Heart left ventricle (tissue), 16 donors: Measurements from ENCODE around the gene BCAS1. TPM values are rescaled to one million over a fixed set of nuclear protein-coding genes. Genes with fewer than 3 reads are reported as not detected.

Experiments
- ATAC-seq, 4 donors: fragments of 200-7000 bp; cut with Tn5 transposase; one replicate each; pipeline ENCODE4 v1.9.1; 2020 to 2022; ENCODE audit warnings: moderate library complexity in 4 of 4, mild to moderate bottlenecking in 3 of 4, moderate number of reproducible peaks in 1 of 4
- DNase-seq, 5 donors: peaks; one replicate each; pipeline ENCODE4 v3.0.0-alpha.2; 2020
- H3K27ac ChIP-seq, 12 donors: fragments of 200-600 bp; sonication (generic) in 4 of 12; one replicate each; pipeline versions ENCODE4 v1.5.0 to v1.8.0; 2016 to 2022; ENCODE audit warnings: mild to moderate bottlenecking in 2 of 12
- H3K27me3 ChIP-seq, 9 donors: fragments of 200-600 bp; sonication (generic) in 2 of 9; one replicate each; pipeline versions ENCODE4 v1.5.1 to v1.8.0; 2016 to 2022; ENCODE audit warnings: mild to moderate bottlenecking in 3 of 9
- H3K36me3 ChIP-seq, 9 donors: fragments of 200-600 bp; sonication (generic) in 2 of 9; one replicate each; pipeline versions ENCODE4 v1.5.0 to v1.8.0; 2018 to 2022; ENCODE audit warnings: mild to moderate bottlenecking in 2 of 9
- H3K4me1 ChIP-seq, 12 donors: fragments of 200-600 bp; sonication (generic) in 4 of 12; one replicate each; pipeline versions ENCODE4 v1.5.0 to v1.8.0; 2016 to 2022; ENCODE audit warnings: mild to moderate bottlenecking in 3 of 12
- H3K4me3 ChIP-seq, 12 donors: fragments of 200-600 bp; sonication (generic) in 4 of 12; one replicate each; pipeline versions ENCODE4 v1.5.0 to v1.8.0; 2017 to 2022; ENCODE audit warnings: mild to moderate bottlenecking in 9 of 12, moderate library complexity in 4 of 12
- H3K9me3 ChIP-seq, 12 donors: fragments of 200-600 bp; sonication (generic) in 4 of 12; one replicate each; pipeline versions ENCODE4 v1.5.0 to v1.8.0; 2016 to 2022; ENCODE audit warnings: mild to moderate bottlenecking in 1 of 12
- POLR2A ChIP-seq, 2 donors: fragments of 450-650 bp; IDR thresholded peaks; one replicate each; pipeline ENCODE4 v1.6.1; 2017; ENCODE audit warnings: antibody characterized with exemption in 2 of 2, mild to moderate bottlenecking in 2 of 2, moderate library complexity in 2 of 2
- WGBS, 4 donors: extraction: QIAGEN DNeasy Blood & Tissue Kit in 2 of 4; methylation state at CpG; one replicate each; pipeline versions ENCODE4 v1.1.5 to v1.1.7; 2013 to 2018; 5-methylcytosine and 5-hydroxymethylcytosine counted together
- intact Hi-C, 10 donors: fragments of 100-400 bp; cut with DNase I; formaldehyde crosslinking; loops; one replicate each; pipeline versions ENCODE4 v1.11.1 to v1.14.2; 2022
- polyA plus RNA-seq, 2 donors: library from polyadenylated mRNA; stranded (reverse); fragments of 200-250 nt; gene quantifications; one replicate each; pipeline ENCODE4 v1.2.3, GENCODE V29; 2013
- total RNA-seq, 9 donors: library from RNA; depleted of rRNA in 2 of 9; stranded (reverse); fragments of >200 nt in 2 of 9; fragmentation: NEBNext Ultra II Directional in 3 of 9; extraction: Animal tissue kit (Norgen Biotek cat#: 25700) in 3 of 9; gene quantifications; one replicate each; pipeline versions ENCODE4 v1.1.0 to v1.2.4, GENCODE V29; 2016 to 2023
- TF ChIP-seq, protein P1 (sequence below), 12 donors: fragments of 200-600 bp; sonication (generic) in 4 of 12; IDR thresholded peaks; one replicate each; pipeline versions ENCODE4 v1.5.0 to v1.8.0; 2018 to 2022; ENCODE audit warnings: antibody characterized with exemption in 12 of 12, mild to moderate bottlenecking in 5 of 12
- donor health status: ischemic (EF 13 %, LVEDD 7.1; RV severe dilation, severe dysfunction).
- donor health status: healthy with polysubstance abuse.
- donor health status: DM: no; HTN: yes; CAD: no.
- donor health status: DM: no; HTN: no; CAD: no.
- donor health status: ischemic (EF 25% LVEDD 6.9; RV normal size, moderate dysfunction).
- donor health status: ischemic (EF 25% LVEDD 5.7; RV mildly dilated, moderate dysfunction).
- donor health status: healthy.
- donor health status: DM: yes; HTN: yes; CAD: no.
- donor health status: ischemic (EF 35%, LVEDD 5.7; RV mildly dilated, moderate dysfunction).
- donor health status: nonischemic (EF 11% LVEDD 7.7; RV severe dilation, severe dysfunction).
- donor health status: DM: yes; HTN: yes; CAD: no.
- donor health status: PGD.
- donor health status: ischemic (EF 29% LVEDD 5.4; RV normal size, mild dysfunction).
- donor health status: nonischemic (EF 23%, LVEDD 6.1; RV moderate dilation, normal function).

Gene BCAS1
- total and polyA plus RNA-seq, 11 donors: not detected

DNA sequence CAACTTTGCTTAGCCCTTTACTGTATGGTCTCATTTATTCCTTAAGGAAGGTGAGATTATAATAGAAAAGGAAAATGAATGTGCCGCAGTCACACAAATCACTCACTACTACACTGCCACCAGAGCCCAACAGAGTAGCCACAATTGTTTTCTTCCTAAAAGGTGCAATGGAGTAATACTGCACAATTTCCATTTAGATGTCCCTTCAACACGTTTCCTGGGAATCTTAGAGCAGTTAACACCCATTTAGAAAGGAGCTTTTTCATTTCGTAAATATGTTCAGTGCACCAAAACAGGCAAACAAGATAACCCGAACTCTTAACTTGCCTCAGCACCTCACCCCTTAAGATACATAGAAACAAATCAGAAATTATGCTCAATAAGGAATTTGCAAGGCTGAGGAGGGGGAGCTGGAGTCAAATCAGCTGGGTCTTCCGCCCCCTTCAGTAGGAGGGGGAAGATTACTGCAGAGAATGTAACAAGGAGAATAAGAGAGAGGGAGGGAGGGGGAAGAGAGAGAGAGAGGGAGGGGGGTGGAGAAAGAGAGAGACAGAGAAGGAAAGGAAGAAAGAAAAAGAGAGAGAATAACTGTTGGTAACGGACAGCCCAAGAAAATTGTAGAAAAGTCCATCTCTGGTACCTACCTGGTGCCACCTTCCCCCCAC lies 155.5 kb downstream of the BCAS1 start:
- DNase-seq (no peak), ATAC-seq (peak in 2 of 4 donors; percentile 5 to 10)
- peak overlapping the region; percentile 79 to 94 (median 88) for H3K27ac ChIP-seq
- TF ChIP-seq, protein P1, sequence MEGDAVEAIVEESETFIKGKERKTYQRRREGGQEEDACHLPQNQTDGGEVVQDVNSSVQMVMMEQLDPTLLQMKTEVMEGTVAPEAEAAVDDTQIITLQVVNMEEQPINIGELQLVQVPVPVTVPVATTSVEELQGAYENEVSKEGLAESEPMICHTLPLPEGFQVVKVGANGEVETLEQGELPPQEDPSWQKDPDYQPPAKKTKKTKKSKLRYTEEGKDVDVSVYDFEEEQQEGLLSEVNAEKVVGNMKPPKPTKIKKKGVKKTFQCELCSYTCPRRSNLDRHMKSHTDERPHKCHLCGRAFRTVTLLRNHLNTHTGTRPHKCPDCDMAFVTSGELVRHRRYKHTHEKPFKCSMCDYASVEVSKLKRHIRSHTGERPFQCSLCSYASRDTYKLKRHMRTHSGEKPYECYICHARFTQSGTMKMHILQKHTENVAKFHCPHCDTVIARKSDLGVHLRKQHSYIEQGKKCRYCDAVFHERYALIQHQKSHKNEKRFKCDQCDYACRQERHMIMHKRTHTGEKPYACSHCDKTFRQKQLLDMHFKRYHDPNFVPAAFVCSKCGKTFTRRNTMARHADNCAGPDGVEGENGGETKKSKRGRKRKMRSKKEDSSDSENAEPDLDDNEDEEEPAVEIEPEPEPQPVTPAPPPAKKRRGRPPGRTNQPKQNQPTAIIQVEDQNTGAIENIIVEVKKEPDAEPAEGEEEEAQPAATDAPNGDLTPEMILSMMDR (IDR thresholded peaks at IDR 0.05): no peak
- TF ChIP-seq POLR2A (IDR thresholded peaks at IDR 0.05): no peak
- no peaks in the 10 kb centered on the region for H3K36me3 ChIP-seq
- WGBS, 4 donors: 34 to 41% (median 39%) methylated on average over 6 of the region's 6 CpGs
- no peaks in the 10 kb centered on the region for H3K9me3 ChIP-seq
- peak overlapping the region; percentile 53 to 80 (median 66) for H3K4me3 ChIP-seq
- intact Hi-C loops: loop anchor here in 9 of 10 donors (1.0 to 10.0 kb wide), 11 partner anchors 25 to 338 kb away; no protein-coding TSS in a partner anchor
- no peaks in the 10 kb centered on the region for H3K27me3 ChIP-seq
- peaks cover 0 to 53% (median 29%) of the 10 kb centered on the region in 12 donors for H3K4me1 ChIP-seq

DNA sequence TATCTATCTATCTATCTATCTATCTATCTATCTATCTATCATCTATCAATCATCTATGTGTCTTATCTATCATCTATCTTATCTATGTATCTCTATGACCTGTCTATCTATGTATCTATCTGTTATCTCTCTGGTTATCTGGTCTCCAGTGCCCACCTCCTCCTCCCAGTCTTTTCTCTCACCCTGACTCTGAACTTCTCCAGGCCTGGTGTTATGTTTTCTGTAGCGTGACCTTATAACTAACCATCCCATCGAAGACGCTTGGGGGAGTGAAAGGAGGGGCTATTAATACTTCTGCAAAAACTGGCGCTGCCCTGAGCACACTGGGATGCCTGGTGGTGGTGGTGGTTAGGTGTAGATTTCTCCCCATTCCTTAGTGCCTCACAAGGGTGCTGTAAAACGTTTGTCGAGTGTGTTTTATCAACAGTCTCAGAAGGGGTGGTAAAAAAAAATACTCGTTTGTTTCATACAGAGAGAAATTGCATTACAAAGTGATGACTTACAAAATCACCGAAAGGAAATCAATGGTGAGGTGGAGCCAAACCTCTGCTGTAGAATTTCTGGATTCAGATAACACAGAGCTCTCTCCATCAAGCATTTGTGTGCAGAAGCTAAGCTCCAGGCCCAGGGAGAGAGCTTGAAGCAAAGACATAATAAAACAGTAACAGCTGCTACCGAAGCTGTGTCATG lies 156.2 kb downstream of the BCAS1 start:
- H3K27ac ChIP-seq: peak overlapping the region in 11 of 12 donors; percentile 79 to 94 (median 88)
- ATAC-seq: no peak
- H3K36me3 ChIP-seq: no peaks in the 10 kb centered on the region
- H3K9me3 ChIP-seq: no peaks in the 10 kb centered on the region
- 47 to 59% (median 52%) methylated on average over 9 of the region's 9 CpGs for WGBS, 4 donors
- TF ChIP-seq, protein P1 (IDR thresholded peaks at IDR 0.05): no peak
- TF ChIP-seq POLR2A (IDR thresholded peaks at IDR 0.05): no peak
- DNase-seq: no peak
- peak overlapping the region in 4 of 12 donors; percentile 56 to 79 (median 68) for H3K4me3 ChIP-seq
- H3K4me1 ChIP-seq: peaks cover 0 to 58% (median 29%) of the 10 kb centered on the region in 12 donors
- no peaks in the 10 kb centered on the region for H3K27me3 ChIP-seq
- intact Hi-C loops: loop anchor here in 5 of 10 donors (2.0 to 10.0 kb wide), 3 partner anchors 47 to 335 kb away; no protein-coding TSS in a partner anchor

DNA sequence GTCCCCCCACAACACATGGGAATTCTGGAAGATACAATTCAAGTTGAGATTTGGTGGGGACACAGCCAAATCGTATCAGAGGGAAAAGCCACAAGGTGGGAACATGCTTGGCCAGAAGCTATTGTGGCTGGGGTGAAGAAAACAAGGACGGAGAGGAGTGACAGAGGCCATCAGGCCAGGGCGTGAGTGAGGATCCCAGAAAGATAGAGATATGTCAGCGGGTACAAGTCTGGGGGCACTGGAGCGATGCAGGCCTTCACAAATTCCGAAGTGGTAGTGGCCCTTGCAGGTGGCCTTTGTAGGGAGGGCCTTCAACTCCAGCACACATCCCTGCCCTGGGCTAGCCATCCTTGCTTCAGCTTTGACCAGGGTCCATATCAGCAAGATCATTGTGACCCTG lies 159.1 kb downstream of the BCAS1 start:
- no peaks in the 10 kb centered on the region for H3K9me3 ChIP-seq
- no peaks in the 10 kb centered on the region for H3K36me3 ChIP-seq
- intact Hi-C loops: loop anchor here in 3 of 10 donors (5.0 to 10.0 kb wide), 2 partner anchors 44 to 46 kb away; no protein-coding TSS in a partner anchor
- H3K4me3 ChIP-seq: no peak overlapping the region
- 78 to 96% (median 89%) methylated on average over 6 of the region's 6 CpGs for WGBS, 4 donors
- no peaks in the 10 kb centered on the region for H3K27me3 ChIP-seq
- peaks cover 0 to 63% (median 16%) of the 10 kb centered on the region in 12 donors for H3K4me1 ChIP-seq
- no peak overlapping the region for H3K27ac ChIP-seq
- no peak for ATAC-seq
- TF ChIP-seq POLR2A (IDR thresholded peaks at IDR 0.05): no peak
- TF ChIP-seq, protein P1 (IDR thresholded peaks at IDR 0.05): no peak
- no peak for DNase-seq
